Gastroesophageal sphincter (tissue), 3 donors: ENCODE data around the gene TSPAN15.

Source experiments
- EP300 ChIP-seq: sonication (generic); formaldehyde crosslinking; IDR thresholded peaks from one replicate; pipeline ENCODE4 v1.6.1; 2017; ENCODE audit warnings: antibody characterized with exemption, mild to moderate bottlenecking
- POLR2A ChIP-seq, 2 donors: fragments of 450-650 bp; IDR thresholded peaks; one replicate each; pipeline ENCODE4 v1.6.1; 2017; ENCODE audit warnings: antibody characterized with exemption in 2 of 2, mild to moderate bottlenecking in 2 of 2, moderate library complexity in 1 of 2
- POLR2AphosphoS5 ChIP-seq: sonication (generic); formaldehyde crosslinking; IDR thresholded peaks from one replicate; pipeline ENCODE4 v1.6.1; 2017; ENCODE audit warnings: antibody characterized with exemption
- TF ChIP-seq, protein P1 (sequence below), 4 experiments: fragments of 200-600 bp in 2 of 4; fragments of 450-650 bp in 2 of 4; sonication (generic) in 1 of 4; IDR thresholded peaks; one replicate each; pipeline ENCODE4 v1.5.1; 2017 to 2019; ENCODE audit warnings: antibody characterized with exemption in 4 of 4, mild to moderate bottlenecking in 2 of 4, moderate library complexity in 2 of 4

DNA sequence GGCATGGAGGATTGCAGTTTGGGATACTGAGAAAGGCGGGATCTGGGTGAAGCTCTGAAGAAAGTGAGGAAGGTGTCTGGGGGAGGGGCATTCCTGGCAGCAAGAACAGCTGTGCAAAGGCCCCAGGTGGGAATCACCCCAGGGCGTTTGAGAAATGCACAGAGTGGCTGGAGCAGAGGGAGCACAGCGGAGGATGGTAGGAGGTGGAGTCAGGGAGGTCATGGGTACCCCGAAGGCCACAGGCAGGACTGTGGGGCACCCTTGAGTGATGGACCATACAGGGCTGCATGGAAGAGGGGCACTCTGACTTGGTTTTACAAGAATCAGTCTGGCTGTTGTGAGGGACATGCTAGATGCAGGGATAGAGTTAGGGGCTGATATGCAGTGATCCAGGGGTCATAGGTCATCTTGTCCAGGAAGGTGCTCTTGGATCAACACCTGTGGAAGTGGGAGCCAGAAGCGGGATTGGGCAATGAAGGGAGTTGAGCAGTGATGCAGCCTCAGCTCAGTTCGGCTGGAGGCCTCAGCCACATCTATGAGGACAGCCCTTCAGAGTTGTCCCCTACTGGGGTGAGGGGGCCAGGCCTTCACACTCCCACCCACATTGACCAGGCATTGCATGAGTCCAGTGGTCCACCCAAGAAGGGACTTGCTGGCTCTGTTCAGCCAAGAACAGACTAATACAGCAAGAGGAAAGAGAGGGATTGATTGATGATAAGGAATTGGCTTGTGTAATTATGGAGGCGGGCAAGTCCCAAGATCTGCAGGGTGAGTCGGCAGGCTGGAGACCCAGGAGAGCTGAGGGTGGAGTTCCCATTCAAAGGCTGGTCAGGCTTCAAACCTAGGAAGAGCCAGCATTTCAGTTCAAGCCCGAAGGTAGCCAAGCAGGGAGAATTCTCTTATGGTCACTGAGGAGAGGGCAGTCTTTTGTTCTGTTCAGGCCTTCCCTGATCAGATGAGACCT lies 48.7 kb downstream of the TSPAN15 start:
- no peak for TF ChIP-seq POLR2AphosphoS5
- TF ChIP-seq, protein P1, sequence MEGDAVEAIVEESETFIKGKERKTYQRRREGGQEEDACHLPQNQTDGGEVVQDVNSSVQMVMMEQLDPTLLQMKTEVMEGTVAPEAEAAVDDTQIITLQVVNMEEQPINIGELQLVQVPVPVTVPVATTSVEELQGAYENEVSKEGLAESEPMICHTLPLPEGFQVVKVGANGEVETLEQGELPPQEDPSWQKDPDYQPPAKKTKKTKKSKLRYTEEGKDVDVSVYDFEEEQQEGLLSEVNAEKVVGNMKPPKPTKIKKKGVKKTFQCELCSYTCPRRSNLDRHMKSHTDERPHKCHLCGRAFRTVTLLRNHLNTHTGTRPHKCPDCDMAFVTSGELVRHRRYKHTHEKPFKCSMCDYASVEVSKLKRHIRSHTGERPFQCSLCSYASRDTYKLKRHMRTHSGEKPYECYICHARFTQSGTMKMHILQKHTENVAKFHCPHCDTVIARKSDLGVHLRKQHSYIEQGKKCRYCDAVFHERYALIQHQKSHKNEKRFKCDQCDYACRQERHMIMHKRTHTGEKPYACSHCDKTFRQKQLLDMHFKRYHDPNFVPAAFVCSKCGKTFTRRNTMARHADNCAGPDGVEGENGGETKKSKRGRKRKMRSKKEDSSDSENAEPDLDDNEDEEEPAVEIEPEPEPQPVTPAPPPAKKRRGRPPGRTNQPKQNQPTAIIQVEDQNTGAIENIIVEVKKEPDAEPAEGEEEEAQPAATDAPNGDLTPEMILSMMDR (IDR thresholded peaks at IDR 0.05) = no peak
- TF ChIP-seq POLR2A (IDR thresholded peaks at IDR 0.05) = no peak
- TF ChIP-seq EP300 = no peak
